Neural cell (in vitro differentiated cells): ENCODE measurements around the gene LRRC3. TPM values are rescaled to one million over a fixed set of nuclear protein-coding genes. Genes with fewer than 3 reads are reported as not detected.

Source experiments
- H2AFZ ChIP-seq: fragments of 200-600, 300-800 bp; sonication (generic), shearing (Covaris generic); 2 replicates; pipeline ENCODE4 v1.6.0; 2014; ENCODE audit warnings: low read depth, mild to moderate bottlenecking, antibody characterized with exemption, low read length, moderate library complexity
- H3F3A ChIP-seq: fragments of 200-600 bp; shearing (Covaris generic); 2 replicates; pipeline ENCODE4 v1.6.1; 2016; ENCODE audit warnings: mild to moderate bottlenecking, moderate library complexity, mixed read lengths, antibody characterized with exemption, low read length; ENCODE audit not compliant: insufficient read depth, poor library complexity, severe bottlenecking
- H3K27ac ChIP-seq: fragments of 200-600, 300-800 bp; sonication (generic), shearing (Covaris generic); 2 replicates; pipeline ENCODE4 v1.5.1; 2014; ENCODE audit warnings: mild to moderate bottlenecking, low read length, moderate library complexity
- H3K27me3 ChIP-seq: fragments of 300-800, 200-600 bp; sonication (generic), shearing (Covaris generic); 2 replicates; pipeline ENCODE4 v1.6.0; 2014; ENCODE audit warnings: mild to moderate bottlenecking, low read depth, low read length, moderate library complexity; ENCODE audit not compliant: insufficient read depth
- H3K36me3 ChIP-seq: fragments of 300-800, 200-600 bp; sonication (generic), shearing (Covaris generic); 2 replicates; pipeline ENCODE4 v1.5.1; 2014; ENCODE audit warnings: mild to moderate bottlenecking, antibody characterized with exemption, low read length, moderate library complexity; ENCODE audit not compliant: insufficient read depth
- H3K4me2 ChIP-seq: fragments of 300-800, 200-600 bp; sonication (generic), shearing (Covaris generic); 2 replicates; pipeline ENCODE4 v1.6.0; 2014; ENCODE audit warnings: mild to moderate bottlenecking, low read length
- H3K4me3 ChIP-seq: fragments of 300-800, 200-600 bp; sonication (generic), shearing (Covaris generic); 2 replicates; pipeline ENCODE4 v1.5.1; 2014; ENCODE audit warnings: mild to moderate bottlenecking, low read length, moderate library complexity
- H3K79me2 ChIP-seq: fragments of 200-600 bp; shearing (Covaris generic); replicated peaks from 2 replicates; pipeline ENCODE4 v1.6.0; 2014; ENCODE audit warnings: mild to moderate bottlenecking, low read length, moderate library complexity; ENCODE audit not compliant: insufficient read depth
- H3K9ac ChIP-seq: fragments of 300-800, 200-600 bp; sonication (generic), shearing (Covaris generic); 2 replicates; pipeline ENCODE4 v1.6.1; 2016; ENCODE audit warnings: mild to moderate bottlenecking, low read length, mixed read lengths
- H3K9me2 ChIP-seq: fragments of 200-600 bp; shearing (Covaris generic); 2 replicates; pipeline ENCODE4 v1.6.1; 2016; ENCODE audit warnings: mild to moderate bottlenecking, low read length, mixed read lengths; ENCODE audit not compliant: insufficient read depth
- H3K9me3 ChIP-seq: fragments of 200-600, 300-800 bp; sonication (generic), shearing (Covaris generic); 2 replicates; pipeline ENCODE4 v1.6.1; 2016; ENCODE audit warnings: mild to moderate bottlenecking, mixed run types, low read length, moderate library complexity, mixed read lengths
- H4K20me1 ChIP-seq: fragments of 200-600 bp; shearing (Covaris generic); 2 replicates; pipeline ENCODE4 v1.6.1; 2016; ENCODE audit warnings: mild to moderate bottlenecking, mixed run types; ENCODE audit not compliant: insufficient read depth
- EP300 ChIP-seq: fragments of 450-650 bp; conservative IDR thresholded peaks from 2 replicates; pipeline ENCODE4 v1.6.1; 2014; ENCODE audit warnings: antibody characterized with exemption, mild to moderate bottlenecking, moderate library complexity; ENCODE audit not compliant: poor library complexity, severe bottlenecking
- EZH2 ChIP-seq: fragments of 200-600, 300-800 bp; shearing (Covaris generic), sonication (generic); IDR thresholded peaks from 2 replicates; pipeline ENCODE4 v1.6.1; 2014; ENCODE audit warnings: antibody characterized with exemption, low read length, borderline replicate concordance, mild to moderate bottlenecking; ENCODE audit not compliant: insufficient read depth, poor library complexity, severe bottlenecking
- MXI1 ChIP-seq: fragments of 450-650 bp; conservative IDR thresholded peaks from 2 replicates; pipeline ENCODE4 v1.6.1; 2014; ENCODE audit warnings: antibody characterized with exemption, mild to moderate bottlenecking; ENCODE audit not compliant: poor library complexity, severe bottlenecking
- POLR2AphosphoS5 ChIP-seq: IDR thresholded peaks from 2 replicates; pipeline ENCODE4 v1.6.1; 2012
- RAD21 ChIP-seq: fragments of 450-650 bp; conservative IDR thresholded peaks from 2 replicates; pipeline ENCODE4 v1.6.1; 2014; ENCODE audit warnings: antibody characterized with exemption, mild to moderate bottlenecking, moderate library complexity
- REST ChIP-seq: IDR thresholded peaks from 2 replicates; pipeline ENCODE4 v1.6.1; 2012; ENCODE audit warnings: borderline replicate concordance
- SMC3 ChIP-seq: fragments of 450-650 bp; conservative IDR thresholded peaks from 2 replicates; pipeline ENCODE4 v1.6.1; 2014; ENCODE audit warnings: antibody characterized with exemption, mild to moderate bottlenecking, moderate library complexity; ENCODE audit not compliant: poor library complexity
- TAF1 ChIP-seq: IDR thresholded peaks from 2 replicates; pipeline ENCODE4 v1.6.1; 2012; ENCODE audit warnings: low read depth
- polyA plus RNA-seq: library from polyadenylated mRNA; depleted of rRNA; stranded (reverse); fragments of >200 nt; gene quantifications from 2 replicates; pipeline ENCODE4 v1.2.3, GENCODE V29; 2014
- TF ChIP-seq, protein P1 (sequence below): fragments of 450-650 bp; IDR thresholded peaks from 2 replicates; pipeline ENCODE4 v1.5.1; 2014; ENCODE audit warnings: antibody characterized with exemption, mild to moderate bottlenecking, moderate library complexity; ENCODE audit not compliant: poor library complexity, severe bottlenecking

Gene LRRC3
- polyA plus RNA-seq, 1 donor from 2014 or later: 3.8 TPM

DNA sequence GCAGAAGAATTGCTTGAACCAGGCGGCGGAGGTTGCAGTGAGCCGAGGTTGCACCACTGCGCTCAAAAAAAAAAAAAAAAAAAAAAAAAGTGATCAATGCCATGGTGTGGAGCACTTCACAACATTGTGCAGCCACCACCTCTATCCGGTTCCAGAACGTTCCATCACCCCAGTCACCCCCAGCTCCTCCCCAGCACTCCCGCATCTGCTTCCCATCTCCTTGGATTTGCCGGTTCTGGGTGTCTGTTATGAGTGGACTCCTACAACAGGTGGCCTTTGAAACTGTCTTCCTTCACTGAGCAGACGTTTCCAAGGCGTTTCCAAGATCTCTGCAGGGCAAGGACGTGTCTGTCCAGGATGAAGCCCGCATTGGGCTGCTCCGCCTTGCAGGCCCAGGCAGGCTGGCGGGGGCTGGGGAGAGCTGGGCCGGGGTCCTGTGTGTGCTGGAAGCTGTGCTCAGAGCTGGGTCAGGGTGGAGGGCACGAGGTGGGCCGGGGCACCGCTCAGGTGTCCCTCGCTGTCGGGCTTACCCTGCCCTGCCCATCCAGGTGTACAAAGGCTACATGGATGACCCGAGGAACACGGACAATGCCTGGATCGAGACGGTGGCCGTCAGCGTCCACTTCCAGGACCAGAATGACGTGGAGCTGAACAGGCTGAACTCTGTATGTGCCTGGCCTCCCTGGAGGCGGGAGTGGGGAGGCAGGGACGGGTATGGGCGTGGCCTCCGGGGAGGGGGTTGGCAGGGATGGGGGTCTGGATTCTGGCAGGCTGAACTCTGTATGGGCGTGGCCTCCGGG is 14.9 kb upstream of the LRRC3 start:
- no peaks in the 10 kb centered on the region for H3K9me3 ChIP-seq
- no peaks in the 10 kb centered on the region for H3K36me3 ChIP-seq
- no peak overlapping the region for H3K4me2 ChIP-seq
- no peaks in the 10 kb centered on the region for H3K79me2 ChIP-seq
- H2AFZ ChIP-seq: no peak overlapping the region
- no peaks in the 10 kb centered on the region for H3F3A ChIP-seq
- no peak overlapping the region for H3K27ac ChIP-seq
- no peaks in the 10 kb centered on the region for H3K27me3 ChIP-seq
- H4K20me1 ChIP-seq: no peaks in the 10 kb centered on the region
- H3K9me2 ChIP-seq: no peaks in the 10 kb centered on the region
- no peak overlapping the region for H3K4me3 ChIP-seq
- TF ChIP-seq TAF1 (no peak), REST (no peak), RAD21 (no peak), MXI1 (no peak), SMC3 (no peak), EZH2 (no peak), POLR2AphosphoS5 (no peak), EP300 (no peak)
- TF ChIP-seq, protein P1, sequence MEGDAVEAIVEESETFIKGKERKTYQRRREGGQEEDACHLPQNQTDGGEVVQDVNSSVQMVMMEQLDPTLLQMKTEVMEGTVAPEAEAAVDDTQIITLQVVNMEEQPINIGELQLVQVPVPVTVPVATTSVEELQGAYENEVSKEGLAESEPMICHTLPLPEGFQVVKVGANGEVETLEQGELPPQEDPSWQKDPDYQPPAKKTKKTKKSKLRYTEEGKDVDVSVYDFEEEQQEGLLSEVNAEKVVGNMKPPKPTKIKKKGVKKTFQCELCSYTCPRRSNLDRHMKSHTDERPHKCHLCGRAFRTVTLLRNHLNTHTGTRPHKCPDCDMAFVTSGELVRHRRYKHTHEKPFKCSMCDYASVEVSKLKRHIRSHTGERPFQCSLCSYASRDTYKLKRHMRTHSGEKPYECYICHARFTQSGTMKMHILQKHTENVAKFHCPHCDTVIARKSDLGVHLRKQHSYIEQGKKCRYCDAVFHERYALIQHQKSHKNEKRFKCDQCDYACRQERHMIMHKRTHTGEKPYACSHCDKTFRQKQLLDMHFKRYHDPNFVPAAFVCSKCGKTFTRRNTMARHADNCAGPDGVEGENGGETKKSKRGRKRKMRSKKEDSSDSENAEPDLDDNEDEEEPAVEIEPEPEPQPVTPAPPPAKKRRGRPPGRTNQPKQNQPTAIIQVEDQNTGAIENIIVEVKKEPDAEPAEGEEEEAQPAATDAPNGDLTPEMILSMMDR: no peak
- H3K9ac ChIP-seq: no peak overlapping the region

DNA sequence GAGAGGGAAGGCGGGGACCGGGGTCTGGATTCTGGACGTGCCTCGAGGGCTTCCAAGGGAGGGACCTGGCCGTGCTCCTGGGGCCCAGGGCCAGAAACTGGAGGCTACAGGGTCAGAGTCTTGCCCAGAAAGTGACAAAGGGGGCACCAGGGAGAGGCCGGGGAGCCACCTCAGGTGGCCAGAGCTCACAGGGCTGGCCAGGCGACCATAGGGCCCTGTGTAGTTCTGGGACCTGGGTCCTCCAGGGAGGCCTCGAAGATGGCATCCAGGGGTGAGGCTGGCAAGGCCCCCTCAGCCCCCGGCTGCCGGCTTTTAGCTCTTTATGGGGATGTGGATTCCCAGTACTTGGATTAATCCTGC is 14.3 kb upstream of the LRRC3 start:
- no peak overlapping the region for H2AFZ ChIP-seq
- H3K27me3 ChIP-seq: no peaks in the 10 kb centered on the region
- H3K9me2 ChIP-seq: no peaks in the 10 kb centered on the region
- no peak overlapping the region for H3K4me2 ChIP-seq
- no peak overlapping the region for H3K27ac ChIP-seq
- no peaks in the 10 kb centered on the region for H3K9me3 ChIP-seq
- H4K20me1 ChIP-seq: no peaks in the 10 kb centered on the region
- H3K9ac ChIP-seq: no peak overlapping the region
- no peak for TF ChIP-seq RAD21
- H3K79me2 ChIP-seq: no peaks in the 10 kb centered on the region
- no peaks in the 10 kb centered on the region for H3K36me3 ChIP-seq
- H3K4me3 ChIP-seq: no peak overlapping the region
- H3F3A ChIP-seq: no peaks in the 10 kb centered on the region
